COR-L47 (cell line): Measurements from ENCODE around the gene ZNF652.
"Not testable (repeated sequence)": the region's sequence is repeated elsewhere in the genome, so short reads cannot be mapped to it uniquely, and the experiment has no call there.

Source experiments
- DNase-seq: peaks from one replicate; lab custom pipeline; 2025; lab: John Stamatoyannopoulos, UW

The ZNF652 gene

DNA sequence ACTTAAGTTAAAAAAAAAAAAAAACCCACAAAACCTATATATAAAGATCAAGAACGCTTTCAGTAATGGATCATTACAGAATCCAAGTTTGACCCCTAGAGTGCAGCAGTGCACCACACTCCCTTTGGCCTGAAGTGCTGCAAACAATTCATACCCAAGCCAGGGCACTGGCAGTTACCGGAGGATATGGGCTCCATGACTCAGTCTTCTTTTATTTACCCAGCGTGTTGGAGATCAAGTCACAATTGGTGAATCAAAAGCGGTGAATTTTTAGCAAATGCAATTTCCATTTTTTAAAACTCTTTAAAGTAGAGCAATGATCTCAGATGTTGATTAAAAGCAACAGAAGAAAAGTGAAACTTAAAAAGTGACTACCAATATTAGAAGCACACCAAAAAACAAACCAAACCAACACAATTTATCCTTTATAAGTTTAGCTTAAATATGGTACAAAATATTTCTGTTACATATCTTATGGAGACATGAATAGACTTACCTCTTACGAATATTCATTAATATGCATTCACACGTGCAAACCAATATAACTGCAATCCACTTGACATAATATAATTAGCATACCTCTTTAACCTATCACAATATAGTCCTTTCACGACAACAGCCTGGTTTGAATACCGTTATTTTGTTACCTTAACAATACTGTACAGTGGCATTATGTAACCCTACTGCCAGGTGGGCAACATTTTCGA, 46.3 kb downstream of the ZNF652 start:
- DNase-seq, result peak; percentile 32

- DNase-seq, result no peak
Measured at GRCh38 chr17:49312722-49313121, 49.3 kb downstream of the ZNF652 start.

DNA sequence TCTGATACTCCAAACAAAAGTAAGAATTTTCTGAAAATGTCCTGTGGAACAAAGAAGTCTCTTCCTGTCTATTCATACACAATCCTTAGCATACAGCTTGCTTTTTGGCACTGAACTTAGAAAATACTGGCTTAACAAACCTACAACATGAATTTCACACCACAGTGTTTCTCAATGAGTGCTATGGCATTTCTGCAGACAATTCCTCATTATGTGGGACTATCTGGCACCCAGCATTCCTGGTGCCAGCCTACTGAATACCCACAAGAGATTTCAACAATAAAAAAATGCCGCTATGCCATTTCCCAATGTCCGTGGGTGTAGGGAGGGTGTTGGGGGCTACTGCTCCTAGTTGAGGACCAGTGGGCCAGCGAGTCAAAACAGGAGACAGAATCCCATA, 62.1 kb downstream of the ZNF652 start:
- no peak for DNase-seq

- DNase-seq, result no peak
Measured at GRCh38 chr17:49298371-49298976, 63.6 kb downstream of the ZNF652 start.

DNA sequence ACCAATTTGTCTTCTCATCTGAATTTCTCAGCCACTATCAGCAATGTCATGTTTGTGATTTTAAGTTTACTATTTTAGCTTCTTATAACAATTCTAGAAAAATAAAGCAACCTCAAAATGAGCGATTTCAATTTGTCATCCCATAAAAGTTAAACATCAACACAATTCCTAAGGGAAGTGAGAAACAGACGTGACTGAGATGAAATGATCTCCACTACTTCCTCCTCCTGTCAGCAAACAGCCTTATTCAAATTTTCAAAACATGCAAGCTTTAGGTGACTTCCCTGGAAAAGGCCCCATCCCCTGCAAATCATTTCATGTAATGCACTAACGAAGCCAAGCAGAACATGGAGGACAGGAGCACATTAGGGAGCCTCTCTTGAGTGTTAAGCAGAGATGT, 64.9 kb downstream of the ZNF652 start:
- DNase-seq, result no peak

GRCh38 chr17:49294122-49294521, 67.9 kb downstream of the ZNF652 start:
- DNase-seq, result no peak

GRCh38 chr17:49292901-49293300, 69.1 kb downstream of the ZNF652 start:
- DNase-seq, result no peak

DNA sequence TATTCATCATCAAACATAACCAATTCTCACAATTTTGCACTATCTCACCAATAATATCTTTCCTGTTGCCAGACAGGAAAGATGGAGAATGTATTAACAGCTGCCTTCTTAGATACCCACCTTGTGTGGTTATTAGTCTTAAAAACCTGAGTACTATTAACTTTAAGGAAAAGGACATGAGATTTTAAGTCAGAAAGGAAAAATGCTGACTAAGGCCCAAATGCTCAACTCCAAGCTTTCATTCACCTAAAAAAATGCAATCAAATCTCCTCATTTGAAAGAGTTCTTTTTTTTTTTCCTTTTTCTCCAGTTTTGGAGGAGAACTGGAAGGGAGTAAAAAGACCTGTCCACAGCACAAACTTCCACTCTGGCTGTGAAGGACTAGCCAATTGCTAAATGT, 70.1 kb downstream of the ZNF652 start:
- no peak for DNase-seq

DNA sequence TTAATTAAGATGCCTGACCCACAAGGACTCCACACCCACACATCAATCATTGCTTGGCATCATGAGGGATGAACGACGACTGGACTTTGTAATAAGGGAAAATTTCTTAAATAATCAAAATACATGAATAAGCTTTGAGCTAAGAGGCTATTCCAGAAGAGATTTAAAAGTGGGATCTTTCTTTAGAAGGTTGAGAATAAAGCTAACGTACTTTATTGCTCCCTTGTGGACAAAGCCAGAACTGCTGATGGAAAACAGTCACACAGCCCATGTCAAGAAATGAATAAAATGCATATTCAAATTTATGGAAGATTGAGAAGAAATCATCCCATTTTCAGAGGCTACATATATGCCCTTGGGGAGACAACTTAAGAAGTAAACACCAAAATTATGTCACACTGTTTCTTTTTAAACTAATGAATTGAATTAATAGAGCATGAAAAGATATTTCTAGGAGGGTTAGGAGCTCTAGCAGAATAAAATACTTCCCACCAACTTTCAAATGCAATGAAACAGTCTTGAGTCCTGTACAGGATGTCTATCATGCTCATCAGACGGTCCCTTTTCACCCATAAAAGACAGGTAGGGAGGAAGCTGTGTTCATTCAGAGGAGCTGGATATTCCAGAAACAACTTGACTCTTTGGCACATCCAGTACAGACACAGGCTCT, 71.2 kb downstream of the ZNF652 start:
- DNase-seq, result peak; percentile 1

GRCh38 chr17:49288388-49288787, 73.7 kb downstream of the ZNF652 start:
- no peak for DNase-seq

- DNase-seq, result no peak
Measured at GRCh38 chr17:49287481-49287880, 74.6 kb downstream of the ZNF652 start.

GRCh38 chr17:49286261-49286973, 75.6 kb downstream of the ZNF652 start:
- DNase-seq, result not testable (repeated sequence)

- DNase-seq, result no peak
Measured at GRCh38 chr17:49285716-49286115, 76.3 kb downstream of the ZNF652 start.

- DNase-seq, result no peak
Measured at GRCh38 chr17:49280918-49281317, 81.1 kb downstream of the ZNF652 start.

DNA sequence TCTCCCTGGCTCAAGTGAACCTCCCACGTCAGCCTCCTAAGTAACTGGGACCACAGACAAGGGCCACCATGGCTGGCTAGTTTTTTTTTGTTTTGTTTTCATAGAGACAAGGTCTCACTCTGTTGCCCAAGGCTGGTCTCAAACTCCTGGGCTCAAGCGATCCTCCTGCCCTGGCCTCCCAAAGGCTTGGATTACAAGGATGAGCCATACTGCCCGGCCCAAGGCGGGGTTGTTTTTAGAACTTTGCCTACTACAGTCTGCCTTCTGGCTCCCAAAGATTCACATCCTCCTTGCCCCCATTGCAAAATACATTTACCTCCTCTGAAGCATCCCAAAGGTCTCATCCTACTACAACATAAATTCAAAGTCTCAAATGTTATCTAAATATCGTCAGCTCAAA, 82.0 kb downstream of the ZNF652 start:
- DNase-seq, result no peak

GRCh38 chr17:49279263-49280015, 82.6 kb downstream of the ZNF652 start:
- DNase-seq, result not testable (repeated sequence)

GRCh38 chr17:49278076-49278475, 84.0 kb downstream of the ZNF652 start:
- DNase-seq, result no peak

- DNase-seq, result no peak
Measured at GRCh38 chr17:49277638-49278037, 84.4 kb downstream of the ZNF652 start.

DNA sequence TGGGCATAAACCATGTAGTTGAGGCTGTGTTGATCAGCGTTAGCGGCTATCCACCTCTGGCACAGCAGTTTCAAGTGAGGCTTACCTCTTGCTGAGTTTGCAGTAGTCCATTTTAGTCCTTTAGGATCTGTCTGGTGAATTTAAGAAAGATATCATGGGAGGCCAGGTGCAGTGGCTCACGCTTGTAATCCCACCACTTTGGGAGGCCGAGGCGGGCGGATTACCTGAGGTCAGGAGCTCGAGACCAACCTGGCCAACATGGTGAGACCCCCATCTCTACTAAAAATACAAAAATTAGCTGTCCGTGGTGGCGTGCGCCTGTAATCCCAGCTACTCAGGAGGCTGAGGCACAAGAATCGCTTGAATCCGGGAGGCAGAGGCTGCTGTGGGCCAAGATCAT, 86.1 kb downstream of the ZNF652 start:
- DNase-seq, result not testable (repeated sequence)

- DNase-seq, result no peak
Measured at GRCh38 chr17:49269356-49269755, 92.7 kb downstream of the ZNF652 start.

GRCh38 chr17:49267912-49268311, 94.1 kb downstream of the ZNF652 start:
- DNase-seq, result no peak

GRCh38 chr17:49266233-49266632, 95.8 kb downstream of the ZNF652 start:
- DNase-seq, result no peak
